Bone marrow (tissue), 2 donors: ENCODE measurements around the gene PXDN.

Source experiments
- DNase-seq, 2 donors: peaks; one replicate each; lab custom pipeline; 2025; lab: John Stamatoyannopoulos, UW

Gene PXDN

DNA sequence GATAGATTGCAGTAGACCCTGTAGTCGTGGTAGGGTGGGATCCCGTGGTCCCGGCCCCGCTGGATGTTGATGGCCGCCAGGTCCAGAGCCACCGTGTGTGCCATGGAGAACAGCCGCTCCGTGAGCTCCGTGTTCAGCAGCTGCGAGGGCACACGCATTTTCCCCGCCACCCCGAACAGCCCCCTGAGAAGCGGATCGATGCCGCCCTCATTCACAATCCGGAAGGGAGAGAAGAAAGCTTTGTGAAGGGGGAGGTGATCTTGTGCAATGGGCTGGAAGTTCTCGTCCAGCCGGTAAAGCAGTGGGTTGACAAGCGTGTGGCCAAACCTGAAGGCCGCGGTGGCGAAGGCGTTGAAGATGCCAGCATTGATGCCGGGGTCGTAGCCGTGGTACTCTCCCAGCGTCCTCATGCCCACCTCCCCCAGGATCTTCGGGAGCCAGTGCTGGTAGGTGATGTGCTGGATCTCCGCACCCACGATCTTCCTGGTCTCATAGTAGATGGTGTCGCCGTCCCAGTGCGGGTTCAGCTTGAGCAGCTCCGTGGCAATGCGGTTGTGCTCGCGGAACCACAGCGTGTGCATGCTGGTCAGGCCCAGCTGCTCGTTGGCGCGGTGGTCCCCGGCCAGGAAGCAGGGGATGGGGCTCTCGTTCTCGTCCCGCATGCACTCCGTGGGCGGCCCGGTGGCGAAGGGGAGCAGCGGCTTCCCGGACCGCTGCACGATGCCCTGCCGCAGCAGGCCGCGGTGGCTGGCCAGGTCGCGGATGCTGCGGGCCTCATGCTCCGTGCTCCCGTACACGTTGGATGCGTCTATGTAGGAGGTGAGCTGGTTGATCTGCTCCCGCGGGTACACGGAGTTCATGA is 95.8 kb downstream of the PXDN start:
- DNase-seq: no peak

DNA sequence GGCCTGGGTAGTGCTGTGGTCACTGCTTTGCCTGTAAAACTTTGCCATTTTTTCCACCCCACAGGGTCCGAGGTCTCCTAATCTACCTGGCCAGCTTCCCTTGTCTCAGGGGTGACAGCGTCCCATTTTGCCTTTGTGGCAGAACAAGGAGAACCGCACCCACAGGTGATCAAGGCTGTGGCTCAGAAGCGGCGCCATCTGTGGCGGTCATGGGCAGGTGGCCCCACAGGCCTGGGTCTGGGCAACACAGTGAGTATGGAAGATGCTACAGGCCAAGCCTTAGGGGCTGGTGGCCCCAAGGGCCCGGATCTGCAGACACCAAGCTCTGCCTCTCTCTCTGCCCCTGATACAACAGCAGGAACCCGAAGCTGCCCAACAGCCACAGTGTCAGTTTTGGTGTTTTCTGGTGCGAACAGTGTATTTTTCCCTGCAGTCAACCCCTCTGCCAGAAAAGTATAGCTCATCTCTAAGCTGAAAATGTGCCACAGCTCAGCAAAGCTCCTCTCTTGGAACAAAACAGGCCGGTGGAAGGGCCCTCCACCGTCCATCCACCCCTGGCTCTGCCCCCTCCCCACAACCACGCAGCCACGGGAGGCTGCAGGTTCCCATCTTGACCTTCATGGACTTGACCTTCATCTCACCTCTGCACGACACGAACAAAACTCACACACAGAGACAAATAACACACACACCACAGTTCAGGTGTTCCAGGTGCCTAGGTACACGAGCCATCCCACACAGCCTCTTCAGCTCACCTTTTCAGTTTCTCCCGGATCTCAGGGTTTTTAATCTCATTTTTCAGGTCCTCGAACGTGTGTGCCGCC is 96.7 kb downstream of the PXDN start:
- no peak for DNase-seq

DNA sequence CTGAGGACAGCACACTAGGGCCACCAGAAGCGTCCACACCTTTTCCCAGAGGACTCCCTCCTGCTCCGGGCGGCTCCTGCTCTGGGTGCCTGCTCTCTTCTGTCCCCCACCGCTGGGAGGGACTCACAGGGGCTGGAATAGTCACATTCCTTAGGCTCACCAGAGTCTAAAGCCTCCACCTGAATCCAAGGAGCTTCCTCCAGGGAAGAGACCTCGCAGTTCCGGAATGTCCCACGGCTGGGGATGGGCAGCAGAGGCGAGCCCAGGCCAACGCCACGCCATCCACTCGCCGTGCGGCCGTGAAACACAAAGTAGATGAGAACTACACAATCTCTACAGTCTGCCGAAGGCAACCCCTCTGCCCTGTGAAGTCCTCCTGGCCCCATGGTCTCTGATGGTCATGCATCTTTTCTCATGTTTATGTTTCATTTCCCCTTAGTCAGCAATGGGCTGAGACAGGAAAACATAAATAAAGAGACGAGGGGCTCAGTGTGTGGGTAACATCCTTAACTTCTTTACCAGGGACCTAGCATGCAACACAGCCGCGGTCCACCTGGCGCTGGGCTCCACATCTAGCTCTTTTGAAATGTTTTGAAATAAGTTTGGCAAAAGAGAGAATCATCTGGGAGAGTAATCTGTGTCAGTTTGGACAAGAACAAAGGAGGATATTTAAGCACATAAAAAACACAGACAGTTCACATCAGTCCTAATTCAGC is 98.4 kb downstream of the PXDN start:
- no peak for DNase-seq

DNA sequence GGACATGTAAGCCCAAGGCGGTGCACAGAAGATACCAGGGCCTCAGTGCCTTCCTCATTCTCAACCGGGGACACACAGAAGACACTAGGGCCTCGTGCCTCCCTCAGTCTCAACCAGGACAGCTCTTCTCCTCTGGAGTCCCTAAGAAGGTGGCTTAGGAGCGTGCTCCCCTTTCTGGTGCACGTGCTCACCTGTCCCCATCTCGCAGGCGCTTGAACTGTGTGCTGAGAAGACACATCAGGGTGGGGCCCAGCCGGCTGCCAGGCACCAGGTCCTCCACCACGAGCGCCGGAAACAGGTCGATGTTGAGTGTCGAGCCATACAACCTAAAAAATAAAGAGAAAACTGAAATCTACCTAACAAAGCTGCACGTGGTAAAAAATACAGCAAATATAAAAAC is 99.9 kb downstream of the PXDN start:
- DNase-seq: no peak

DNA sequence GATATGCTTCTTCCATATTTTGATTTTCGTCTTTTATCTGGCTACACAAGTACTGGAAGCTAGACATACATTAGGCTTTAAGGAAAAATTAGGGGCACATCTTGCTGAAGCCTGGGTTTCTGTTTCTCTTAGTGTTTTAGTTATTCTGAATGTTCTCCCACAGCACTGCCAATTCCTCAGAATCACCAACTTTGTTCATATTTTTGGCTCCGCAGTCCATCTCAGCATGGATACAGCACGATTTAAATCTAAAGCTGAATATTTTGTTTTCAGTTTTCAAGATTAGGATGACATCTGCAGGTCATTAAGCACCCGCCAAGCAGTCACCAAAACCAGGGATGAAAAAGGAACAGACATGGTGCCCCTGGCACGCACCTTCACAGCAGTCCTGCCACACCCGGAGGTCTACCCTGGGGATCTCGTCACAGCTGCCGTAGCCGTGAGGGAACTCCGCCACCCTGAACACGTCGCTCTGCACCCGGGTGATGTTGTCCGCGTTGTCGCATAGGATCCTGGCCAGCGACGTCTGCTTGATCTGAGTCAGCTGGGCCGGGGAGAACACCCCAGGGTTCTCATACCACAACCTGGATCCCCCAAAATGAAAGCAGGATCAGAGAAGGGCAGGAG is 101.2 kb downstream of the PXDN start:
- DNase-seq: no peak

DNA sequence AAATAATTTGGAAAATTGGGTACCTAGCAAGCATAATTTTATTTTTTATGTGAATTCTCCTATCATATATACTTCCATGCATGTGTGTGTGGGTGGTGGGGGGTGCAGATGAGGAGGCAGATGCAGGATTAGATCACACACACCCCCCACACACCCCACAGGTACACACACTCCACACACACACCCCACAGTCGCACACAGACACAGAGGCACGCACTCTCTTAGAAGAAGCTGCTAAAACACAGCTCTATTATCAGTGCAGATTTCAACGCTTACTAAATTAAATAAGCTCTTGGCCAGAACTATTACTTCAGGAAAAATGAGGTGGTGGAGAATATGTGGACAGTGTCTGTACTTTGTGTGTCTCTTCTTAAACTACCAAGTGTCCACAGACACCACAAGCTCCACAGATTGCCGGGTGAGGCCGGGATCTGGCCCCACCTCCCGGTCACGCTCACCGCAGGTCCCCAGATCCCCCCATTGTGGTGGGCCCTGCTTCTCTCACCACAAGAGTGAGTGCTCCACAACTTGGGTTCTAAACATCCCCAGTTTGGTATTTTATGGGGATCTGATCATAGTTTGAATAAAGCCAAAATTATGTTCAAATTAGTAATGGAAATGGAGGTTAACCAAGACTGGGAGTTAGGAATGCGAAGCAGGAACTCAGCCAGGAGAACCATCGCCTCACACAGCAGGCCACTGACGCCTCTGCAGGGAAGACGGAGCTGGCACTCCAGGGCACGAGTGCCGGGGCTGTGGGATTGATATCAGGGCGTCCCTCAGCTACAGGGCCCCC is 102.1 kb downstream of the PXDN start:
- DNase-seq: no peak

DNA sequence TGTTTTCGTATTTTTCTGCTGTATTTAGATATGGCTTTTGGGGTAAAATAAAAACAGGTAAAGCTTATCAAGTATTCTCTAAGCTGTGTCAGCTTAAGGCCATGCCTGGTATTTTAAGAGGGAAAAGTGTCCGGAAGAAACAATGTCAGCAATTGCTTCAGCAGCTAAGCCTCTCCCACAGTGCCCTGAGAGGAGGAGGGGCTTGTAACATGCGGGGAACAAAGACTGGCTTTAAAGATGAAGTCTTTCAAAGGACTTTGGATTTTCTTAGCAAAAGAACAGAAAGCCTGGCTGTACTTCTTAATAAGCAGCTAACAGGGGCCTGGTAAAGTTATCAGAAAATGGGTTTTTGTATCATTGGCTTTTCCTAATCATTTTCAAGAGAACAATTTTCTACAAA is 102.8 kb downstream of the PXDN start:
- DNase-seq: no peak

DNA sequence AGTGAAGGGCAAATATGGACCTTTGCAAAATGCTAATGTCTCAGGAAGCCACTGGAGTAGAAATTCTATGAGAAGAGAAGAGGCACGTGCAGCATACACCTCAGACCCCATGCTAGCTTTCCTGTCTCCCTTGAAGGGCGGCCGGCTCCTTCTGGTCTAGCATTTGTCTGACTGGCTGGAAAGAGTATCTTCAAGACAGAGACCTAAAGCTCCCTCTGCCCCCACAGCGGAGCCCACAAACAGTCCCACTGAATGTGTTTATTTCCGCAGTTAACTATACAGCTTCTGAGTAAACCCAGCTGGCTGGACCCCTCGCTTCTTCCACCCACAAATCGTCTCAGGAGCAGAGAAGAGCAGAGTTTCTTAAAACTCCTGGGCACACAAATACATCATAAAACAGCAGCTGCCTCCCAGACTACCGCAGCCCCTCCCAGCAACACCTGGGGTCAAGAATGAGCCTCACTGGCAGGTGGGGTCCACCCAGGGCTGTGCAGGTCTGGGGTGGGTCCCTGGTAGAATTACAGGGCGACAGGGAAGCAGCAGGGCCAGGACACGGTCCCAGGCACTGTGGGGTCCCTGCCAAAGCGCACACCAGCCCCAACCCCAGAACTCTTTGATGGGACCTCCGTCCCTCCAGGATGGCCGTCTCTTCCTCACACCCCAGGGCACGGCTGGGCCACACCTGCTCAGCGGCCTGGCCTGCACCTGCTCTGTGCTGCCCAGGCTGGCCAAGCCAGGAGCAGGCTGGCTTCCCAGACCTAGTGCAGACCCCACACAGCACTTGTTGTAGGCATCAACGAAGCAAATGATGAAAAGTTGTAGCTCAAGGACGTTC is 103.8 kb downstream of the PXDN start:
- no peak for DNase-seq

DNA sequence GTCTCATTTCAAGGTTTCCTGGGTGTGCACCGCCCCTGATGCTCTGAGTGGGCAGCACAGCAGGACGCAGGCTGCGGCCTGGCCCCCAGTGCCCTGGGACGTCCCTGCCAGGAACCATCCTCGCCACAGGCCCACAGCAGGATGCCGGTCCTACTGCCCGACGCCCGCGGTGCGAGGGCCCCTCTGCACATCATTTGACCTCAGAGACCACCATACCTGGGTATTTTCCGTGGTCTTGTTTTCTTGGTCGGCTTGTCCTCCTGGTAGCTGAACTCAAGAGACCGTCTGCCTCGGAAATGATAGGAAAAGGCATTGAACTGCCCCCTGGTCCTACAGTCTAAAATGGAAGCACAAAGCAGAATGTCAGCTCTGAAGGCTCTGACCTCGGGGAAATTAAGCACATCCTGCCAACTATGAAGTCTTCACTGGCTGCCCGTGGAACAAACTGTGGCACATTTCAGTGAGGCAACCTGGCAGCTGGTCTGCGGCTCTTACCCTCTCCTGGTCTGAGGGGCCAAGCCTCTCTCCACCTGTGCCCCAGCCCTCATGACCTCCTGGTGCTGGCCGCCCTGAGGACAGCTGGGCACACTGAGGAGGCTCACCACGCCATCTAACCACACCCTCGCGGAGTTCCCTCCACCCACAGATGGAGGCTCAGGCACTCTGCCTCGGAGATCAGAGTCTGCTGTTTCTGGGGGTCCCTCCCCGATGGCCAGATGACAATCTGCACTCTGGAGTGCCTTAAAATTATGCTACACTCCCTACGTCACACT is 105.0 kb downstream of the PXDN start:
- no peak for DNase-seq

DNA sequence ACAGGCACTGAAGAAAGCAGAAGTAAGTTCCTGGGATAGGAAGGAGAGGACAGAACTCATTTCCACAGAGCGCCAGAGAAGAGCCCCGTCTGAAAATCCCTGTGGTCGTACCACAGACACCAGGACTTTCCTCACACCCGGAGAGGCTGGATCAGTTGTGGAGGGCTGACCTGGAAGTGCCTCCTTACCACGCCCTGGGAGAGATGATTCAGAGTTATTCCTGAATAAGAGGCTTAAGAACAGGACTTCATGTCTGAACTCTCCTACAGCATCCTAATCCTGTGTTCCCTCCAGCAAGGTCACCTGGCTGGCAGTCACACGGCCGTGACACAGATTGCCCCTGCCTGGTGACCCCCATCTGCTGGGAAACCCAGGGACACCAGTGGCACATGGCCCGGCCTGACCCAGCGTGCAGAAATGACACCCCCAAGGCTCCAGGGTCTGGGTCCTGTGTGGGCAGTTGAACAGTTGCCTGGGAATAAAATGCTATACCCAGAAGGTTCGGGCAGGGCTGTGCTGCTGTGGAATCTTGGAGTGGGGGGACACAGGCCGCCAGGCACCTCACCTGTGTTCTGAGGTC is 105.9 kb downstream of the PXDN start:
- no peak for DNase-seq

DNA sequence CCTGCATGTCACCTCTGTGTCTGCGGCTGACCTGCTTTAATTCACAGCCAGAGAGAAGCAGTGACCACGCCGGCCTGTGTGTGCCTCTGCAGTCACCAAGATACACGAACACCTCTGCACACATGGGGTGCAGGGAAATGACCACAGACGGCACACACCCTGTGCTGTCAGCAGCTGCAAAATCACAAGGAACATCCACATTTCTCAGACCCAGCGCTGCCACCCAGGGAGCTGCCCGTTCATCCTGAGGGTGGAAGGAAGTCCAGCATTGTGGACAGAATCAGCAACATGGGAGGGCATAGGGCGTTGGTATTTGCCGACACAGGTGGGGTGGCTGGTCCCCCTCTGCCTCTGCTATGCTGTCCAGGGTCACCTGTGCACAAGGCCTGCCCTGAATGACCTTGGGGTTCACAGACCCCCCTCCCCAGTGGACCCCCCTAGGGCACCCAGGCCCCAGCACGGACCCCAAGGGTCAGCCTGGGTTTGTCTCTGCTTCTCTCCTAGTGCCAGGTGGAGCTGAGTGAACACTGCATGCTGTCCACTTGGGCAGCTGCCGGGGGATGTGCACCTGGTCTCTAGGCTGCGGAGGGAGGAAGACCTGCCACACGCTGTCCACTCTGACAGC is 107.4 kb downstream of the PXDN start:
- no peak for DNase-seq

DNA sequence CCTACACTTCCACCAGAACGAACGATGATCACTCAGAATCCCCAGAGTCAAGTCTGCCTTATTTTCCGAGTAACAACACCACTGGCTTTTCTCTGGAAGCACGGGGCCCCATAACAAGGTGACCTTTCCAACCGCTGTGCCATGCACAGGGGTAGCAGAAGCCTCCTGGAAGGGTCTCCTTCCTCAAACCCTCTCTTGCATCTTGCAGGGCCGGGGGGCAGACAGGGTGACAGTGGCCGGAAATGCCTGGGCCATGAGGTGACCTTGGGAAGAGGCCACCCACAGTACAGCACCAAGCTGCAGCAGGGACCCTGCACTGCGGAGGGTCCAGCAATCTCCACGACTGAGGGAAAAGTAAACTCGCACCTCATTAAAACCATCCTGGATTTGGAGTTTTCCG is 108.5 kb downstream of the PXDN start:
- DNase-seq: no peak

DNA sequence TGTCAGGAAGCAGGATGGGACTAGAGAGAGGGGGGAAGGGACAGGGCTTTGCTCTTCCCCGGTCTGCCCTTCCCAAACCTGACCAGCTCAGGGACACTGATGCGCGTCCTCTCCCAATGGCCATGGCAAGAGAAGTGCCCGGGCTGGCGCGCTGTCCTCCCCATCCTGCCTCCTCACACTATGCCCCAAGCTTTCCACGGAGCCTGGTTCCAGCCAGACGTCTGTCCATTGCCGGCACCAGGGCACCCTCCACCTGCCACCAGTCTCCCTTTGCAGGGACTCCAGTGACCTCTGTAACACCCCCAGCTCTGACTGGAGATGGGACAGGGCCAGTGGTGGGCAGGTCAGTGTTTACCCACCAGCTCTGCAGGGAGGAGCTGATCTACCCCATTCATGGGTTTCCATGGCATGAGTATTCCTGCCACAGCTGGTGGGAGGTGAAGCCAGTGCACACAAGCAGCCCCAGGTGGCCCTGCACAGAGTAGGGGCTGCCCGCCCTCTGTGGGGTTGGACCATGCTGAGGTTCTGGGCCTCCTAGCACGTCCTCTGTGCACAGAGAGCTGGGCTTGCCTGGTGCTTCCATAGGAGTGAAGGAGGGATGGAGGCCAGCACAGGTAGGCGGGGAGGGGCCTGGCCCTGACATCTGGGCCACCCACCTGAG is 109.5 kb downstream of the PXDN start:
- no peak for DNase-seq

DNA sequence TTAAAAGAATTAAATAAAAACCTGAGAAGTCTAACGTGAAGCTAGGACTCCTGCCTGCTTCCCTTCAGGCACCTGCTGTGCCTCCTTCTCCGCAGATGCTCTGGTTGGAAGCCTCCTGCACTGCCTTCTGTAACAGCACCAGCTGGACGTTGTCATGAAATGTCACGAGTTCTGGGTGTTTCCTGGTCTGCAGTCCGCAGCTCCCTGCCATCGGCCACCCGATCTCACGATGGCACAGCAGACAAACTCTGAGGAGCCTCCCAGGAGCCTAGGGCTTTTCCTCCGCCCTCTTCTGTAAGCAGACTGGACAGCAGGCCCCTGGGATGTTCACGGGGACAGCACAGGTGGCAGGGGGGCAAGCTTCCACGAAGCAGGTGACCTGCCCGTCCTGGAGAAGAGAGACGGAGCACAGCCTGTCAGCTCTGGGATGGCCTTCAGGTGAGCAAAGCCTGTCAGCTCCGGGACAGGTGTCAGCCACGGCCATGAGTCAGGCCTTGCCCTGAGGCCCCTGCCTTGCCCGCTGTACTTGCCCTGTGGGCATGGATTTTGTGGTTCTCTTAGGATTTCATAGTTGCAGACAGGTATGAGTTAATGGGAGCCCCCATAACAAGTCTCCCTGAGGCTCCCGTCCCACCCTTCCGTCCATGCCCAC is 110.3 kb downstream of the PXDN start:
- DNase-seq: no peak

DNA sequence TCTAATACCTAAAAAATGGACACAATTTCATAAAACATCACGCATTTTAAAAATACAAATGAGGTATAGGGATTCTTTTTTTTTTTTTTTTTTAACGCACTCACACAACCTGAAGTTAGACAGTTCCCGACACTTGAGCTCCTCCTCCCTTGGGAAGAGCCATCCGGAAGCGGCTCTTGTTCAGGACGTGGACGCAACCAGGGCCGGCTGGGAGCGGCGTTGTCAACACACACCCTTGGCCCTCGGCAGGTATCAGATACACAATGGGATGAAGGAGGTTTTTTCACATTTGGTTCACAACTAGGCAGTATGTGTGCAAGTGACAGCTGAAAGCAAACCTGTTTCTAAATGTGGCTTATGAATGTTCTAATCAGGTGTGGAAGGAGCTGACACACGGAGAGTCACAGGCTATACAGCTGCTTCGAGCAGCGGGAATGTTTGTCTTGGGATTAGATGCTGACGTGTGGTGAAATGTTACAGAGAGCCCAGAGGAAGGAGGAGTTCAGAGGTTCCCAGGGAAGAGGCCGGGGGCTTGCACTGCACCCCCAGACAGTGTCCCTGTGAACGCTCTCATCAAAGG is 111.1 kb downstream of the PXDN start:
- DNase-seq: no peak

DNA sequence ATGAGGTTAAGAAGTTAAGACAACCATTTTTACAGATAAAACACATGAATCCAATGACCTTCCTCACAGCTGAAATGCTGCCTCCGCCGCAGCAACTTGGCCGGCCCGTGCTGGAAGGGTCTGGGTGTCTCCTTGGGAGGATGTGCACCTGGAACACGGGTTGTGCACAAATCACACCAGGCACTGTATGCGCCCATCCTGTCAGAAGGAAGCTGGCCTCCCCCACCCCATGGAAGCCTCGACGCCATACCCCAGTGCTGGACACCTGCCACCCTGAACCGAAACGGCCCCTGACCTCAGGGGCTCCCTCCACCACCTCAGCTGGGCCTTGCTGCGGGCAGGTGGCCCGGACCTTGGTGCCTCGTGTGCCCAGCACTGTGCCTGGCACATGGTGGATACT is 111.8 kb downstream of the PXDN start:
- DNase-seq: no peak

DNA sequence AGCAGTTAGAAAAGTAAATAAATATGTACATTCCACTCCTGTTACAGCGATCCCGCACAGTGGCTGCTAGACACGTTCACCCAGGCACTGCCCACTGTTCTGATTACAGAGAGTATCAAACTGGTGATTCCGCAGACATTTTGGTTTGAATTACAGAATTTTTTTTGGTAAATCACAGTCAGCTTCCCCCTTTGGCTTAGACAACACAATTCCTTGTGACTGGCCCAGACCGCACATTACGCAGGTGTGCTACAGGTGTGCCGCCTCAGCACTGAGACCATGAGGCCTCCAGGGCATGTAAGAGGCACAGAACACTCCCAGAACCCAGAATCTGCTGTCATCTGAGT is 112.3 kb downstream of the PXDN start:
- DNase-seq: no peak
